Measurements from ENCODE around the gene FDX2. TPM values are rescaled to one million over a fixed set of nuclear protein-coding genes. Genes with fewer than 3 reads are reported as not detected.
A peak's percentile ranks its signal among the peaks of the same experiment; 100 is the strongest.

The FDX2 gene
- total and polyA plus RNA-seq, 2 of the 13 experiments (the other 11 are each of a cell fraction or from before 2014, with no cell fraction given): 21.0 to 24.7 TPM

DNA sequence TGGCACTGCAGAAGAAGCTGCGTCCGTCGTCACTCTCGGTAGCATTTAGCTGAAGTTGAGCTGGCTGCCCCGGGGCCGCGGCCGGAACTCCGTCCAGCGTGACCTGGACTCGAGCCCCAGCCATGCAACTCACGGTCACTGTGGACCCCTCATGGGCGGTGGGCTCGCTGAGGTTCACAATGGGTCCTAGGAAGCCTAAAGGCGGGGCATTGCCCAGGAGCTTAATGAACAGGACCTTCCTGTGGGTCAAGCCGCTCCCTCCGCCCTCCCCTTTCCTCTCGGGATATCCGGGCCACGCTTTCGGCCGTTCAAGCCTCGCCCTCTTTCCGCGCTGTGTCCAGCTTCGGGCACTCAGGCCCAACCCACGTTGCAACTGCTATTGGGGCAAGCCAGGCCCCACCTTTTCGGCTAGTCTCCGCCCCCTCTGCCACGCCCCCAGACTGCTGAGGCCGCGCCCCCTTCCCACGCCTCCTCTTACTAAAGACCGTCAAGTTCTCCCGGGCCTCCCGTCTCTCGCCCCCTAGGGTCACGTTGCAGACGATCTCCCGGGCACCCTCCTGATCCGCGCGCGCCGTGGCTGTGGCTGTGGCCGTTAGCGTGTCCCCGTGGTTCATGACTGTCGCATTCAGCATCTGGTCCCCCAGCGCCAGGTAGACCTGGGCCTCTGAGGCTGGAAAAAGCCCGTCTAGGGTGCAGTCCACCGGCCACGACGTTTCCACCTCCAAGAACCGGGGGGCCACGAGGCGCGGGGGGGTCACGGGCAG, 19.0 kb upstream of the FDX2 start (continued):
- TF ChIP-seq, protein P1, sequence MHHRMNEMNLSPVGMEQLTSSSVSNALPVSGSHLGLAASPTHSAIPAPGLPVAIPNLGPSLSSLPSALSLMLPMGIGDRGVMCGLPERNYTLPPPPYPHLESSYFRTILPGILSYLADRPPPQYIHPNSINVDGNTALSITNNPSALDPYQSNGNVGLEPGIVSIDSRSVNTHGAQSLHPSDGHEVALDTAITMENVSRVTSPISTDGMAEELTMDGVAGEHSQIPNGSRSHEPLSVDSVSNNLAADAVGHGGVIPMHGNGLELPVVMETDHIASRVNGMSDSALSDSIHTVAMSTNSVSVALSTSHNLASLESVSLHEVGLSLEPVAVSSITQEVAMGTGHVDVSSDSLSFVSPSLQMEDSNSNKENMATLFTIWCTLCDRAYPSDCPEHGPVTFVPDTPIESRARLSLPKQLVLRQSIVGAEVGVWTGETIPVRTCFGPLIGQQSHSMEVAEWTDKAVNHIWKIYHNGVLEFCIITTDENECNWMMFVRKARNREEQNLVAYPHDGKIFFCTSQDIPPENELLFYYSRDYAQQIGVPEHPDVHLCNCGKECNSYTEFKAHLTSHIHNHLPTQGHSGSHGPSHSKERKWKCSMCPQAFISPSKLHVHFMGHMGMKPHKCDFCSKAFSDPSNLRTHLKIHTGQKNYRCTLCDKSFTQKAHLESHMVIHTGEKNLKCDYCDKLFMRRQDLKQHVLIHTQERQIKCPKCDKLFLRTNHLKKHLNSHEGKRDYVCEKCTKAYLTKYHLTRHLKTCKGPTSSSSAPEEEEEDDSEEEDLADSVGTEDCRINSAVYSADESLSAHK (CRISPR knock-in tag; IDR thresholded peaks at IDR 0.05; ENCODE audit: borderline replicate concordance): no peak
- peak; percentile 72; the same call in 1 of the 2 replicates for TF ChIP-seq ARNTL (CRISPR knock-in tag; IDR thresholded peaks at IDR 0.05)
- no peak for TF ChIP-seq ZNF331 (CRISPR knock-in tag; IDR thresholded peaks at IDR 0.05)
- no peak for TF ChIP-seq ZFP82 (CRISPR knock-in tag; IDR thresholded peaks at IDR 0.05; ENCODE audit: borderline replicate concordance)
- TF ChIP-seq, protein P2, sequence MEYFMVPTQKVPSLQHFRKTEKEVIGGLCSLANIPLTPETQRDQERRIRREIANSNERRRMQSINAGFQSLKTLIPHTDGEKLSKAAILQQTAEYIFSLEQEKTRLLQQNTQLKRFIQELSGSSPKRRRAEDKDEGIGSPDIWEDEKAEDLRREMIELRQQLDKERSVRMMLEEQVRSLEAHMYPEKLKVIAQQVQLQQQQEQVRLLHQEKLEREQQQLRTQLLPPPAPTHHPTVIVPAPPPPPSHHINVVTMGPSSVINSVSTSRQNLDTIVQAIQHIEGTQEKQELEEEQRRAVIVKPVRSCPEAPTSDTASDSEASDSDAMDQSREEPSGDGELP (IDR thresholded peaks at IDR 0.05; ENCODE audit: borderline replicate concordance, low read depth): peak; percentile 6; the same call in 1 of the 2 replicates
- no peak for TF ChIP-seq ZNF180 (CRISPR knock-in tag; IDR thresholded peaks at IDR 0.05; ENCODE audit: borderline replicate concordance, low read depth)
- TF ChIP-seq, protein P3, sequence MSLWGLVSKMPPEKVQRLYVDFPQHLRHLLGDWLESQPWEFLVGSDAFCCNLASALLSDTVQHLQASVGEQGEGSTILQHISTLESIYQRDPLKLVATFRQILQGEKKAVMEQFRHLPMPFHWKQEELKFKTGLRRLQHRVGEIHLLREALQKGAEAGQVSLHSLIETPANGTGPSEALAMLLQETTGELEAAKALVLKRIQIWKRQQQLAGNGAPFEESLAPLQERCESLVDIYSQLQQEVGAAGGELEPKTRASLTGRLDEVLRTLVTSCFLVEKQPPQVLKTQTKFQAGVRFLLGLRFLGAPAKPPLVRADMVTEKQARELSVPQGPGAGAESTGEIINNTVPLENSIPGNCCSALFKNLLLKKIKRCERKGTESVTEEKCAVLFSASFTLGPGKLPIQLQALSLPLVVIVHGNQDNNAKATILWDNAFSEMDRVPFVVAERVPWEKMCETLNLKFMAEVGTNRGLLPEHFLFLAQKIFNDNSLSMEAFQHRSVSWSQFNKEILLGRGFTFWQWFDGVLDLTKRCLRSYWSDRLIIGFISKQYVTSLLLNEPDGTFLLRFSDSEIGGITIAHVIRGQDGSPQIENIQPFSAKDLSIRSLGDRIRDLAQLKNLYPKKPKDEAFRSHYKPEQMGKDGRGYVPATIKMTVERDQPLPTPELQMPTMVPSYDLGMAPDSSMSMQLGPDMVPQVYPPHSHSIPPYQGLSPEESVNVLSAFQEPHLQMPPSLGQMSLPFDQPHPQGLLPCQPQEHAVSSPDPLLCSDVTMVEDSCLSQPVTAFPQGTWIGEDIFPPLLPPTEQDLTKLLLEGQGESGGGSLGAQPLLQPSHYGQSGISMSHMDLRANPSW (CRISPR knock-in tag; IDR thresholded peaks at IDR 0.05; ENCODE audit: borderline replicate concordance): no peak
- TF ChIP-seq CBX2 (IDR thresholded peaks at IDR 0.05; ENCODE audit: low read depth, low read length): no peak
- TF ChIP-seq CBX2 (CRISPR knock-in tag; IDR thresholded peaks at IDR 0.05; ENCODE audit: low read depth): no peak
- TF ChIP-seq HNF4G (IDR thresholded peaks at IDR 0.05; ENCODE audit: borderline replicate concordance, low read depth, low read length): no peak
- no peak; the same call in 1 of the 2 replicates for TF ChIP-seq HNF4G (CRISPR knock-in tag; IDR thresholded peaks at IDR 0.05; ENCODE audit: borderline replicate concordance, low read depth)
- TF ChIP-seq ARNT (IDR thresholded peaks at IDR 0.05): no peak
- TF ChIP-seq HNRNPLL (IDR thresholded peaks at IDR 0.05; ENCODE audit: low read depth, low read length, poor library complexity, severe bottlenecking): peak; percentile 69
- TF ChIP-seq ZBTB3 (CRISPR knock-in tag; IDR thresholded peaks at IDR 0.05; ENCODE audit: borderline replicate concordance, low read depth): no peak
- no peak for TF ChIP-seq ZNF605 (CRISPR knock-in tag; IDR thresholded peaks at IDR 0.05)
- TF ChIP-seq ZNF430 (CRISPR knock-in tag; IDR thresholded peaks at IDR 0.05): no peak
- TF ChIP-seq, protein P4, sequence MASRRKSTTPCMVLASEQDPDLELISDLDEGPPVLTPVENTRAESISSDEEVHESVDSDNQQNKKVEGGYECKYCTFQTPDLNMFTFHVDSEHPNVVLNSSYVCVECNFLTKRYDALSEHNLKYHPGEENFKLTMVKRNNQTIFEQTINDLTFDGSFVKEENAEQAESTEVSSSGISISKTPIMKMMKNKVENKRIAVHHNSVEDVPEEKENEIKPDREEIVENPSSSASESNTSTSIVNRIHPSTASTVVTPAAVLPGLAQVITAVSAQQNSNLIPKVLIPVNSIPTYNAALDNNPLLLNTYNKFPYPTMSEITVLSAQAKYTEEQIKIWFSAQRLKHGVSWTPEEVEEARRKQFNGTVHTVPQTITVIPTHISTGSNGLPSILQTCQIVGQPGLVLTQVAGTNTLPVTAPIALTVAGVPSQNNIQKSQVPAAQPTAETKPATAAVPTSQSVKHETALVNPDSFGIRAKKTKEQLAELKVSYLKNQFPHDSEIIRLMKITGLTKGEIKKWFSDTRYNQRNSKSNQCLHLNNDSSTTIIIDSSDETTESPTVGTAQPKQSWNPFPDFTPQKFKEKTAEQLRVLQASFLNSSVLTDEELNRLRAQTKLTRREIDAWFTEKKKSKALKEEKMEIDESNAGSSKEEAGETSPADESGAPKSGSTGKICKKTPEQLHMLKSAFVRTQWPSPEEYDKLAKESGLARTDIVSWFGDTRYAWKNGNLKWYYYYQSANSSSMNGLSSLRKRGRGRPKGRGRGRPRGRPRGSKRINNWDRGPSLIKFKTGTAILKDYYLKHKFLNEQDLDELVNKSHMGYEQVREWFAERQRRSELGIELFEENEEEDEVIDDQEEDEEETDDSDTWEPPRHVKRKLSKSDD (CRISPR knock-in tag; IDR thresholded peaks at IDR 0.05; ENCODE audit: low read depth): 0 out of 2 replicates have a peak, but pooled peaks have one; percentile 38
- TF ChIP-seq PAX8 (CRISPR knock-in tag; IDR thresholded peaks at IDR 0.05; ENCODE audit: borderline replicate concordance): no peak
- TF ChIP-seq RAD21 (CRISPR knock-in tag; IDR thresholded peaks at IDR 0.05): no peak
